Raji (cell line): ENCODE measurements around the gene KLK10.

Source experiments
- POLR2A ChIP-seq: IDR thresholded peaks from 2 replicates; pipeline ENCODE4 v1.6.1; 2011; ENCODE audit warnings: low read depth, low read length, control low read depth; ENCODE audit not compliant: insufficient read depth

KLK10 gene

DNA sequence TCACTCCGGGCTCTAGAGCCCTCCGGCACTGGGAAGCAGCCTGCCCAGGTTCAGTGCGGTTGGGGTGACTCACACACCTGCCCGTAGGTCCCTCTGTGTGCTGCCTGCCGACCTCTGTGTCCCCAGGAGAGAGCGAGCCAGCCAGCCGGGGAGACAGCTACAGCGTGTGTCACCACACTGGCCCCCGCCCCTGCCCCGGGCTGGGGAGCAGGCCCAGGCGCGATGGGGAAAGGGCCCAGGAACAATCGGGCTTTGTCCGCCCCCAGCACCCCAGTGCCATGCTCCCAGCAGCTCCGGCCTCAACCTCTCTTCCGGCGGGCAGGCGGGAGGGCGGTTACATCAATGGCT is 50.1 kb downstream of the KLK10 start, which contains the start of gene KLK6:
TSS of gene KLK6 (minus strand) at position 179 of the 348 bp plus-strand sequence. CDS start 1,487 bp downstream, outside the sequence.
- no peak for TF ChIP-seq POLR2A

DNA sequence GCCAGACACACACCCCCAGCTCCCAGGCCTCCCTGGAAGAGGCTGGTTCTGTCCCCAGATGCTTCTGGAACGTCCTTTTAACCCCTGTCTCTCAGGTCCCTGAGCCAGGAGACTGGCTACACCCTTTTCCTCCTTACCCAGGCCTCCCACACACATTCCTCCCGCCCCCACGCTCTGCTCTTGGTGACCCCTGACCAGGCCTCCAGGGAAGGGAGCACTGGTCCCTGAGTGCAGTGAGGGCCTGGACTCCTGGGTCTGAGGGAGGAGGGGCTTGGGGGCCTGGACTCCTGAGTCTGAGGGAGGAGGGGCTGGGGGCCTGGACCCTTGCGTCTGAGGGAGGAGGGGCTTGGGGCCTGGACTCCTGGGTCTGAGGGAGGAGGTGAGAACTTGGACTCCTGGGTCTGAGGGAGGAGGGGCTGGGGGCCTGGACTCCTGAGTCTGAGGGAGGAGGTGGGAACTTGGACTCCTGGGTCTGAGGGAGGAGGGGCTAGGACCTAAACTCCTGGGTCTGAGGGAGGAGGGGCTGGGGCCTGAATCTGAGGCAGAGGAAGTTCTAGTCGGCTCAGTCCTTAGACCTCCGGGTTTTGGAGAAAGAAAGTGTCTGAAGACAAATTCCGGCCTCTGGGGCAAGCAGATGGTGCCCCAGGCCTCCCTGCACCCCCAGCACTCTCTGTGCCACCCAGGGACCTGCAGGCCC is 50.6 kb downstream of the KLK10 start:
- TF ChIP-seq POLR2A: no peak

DNA sequence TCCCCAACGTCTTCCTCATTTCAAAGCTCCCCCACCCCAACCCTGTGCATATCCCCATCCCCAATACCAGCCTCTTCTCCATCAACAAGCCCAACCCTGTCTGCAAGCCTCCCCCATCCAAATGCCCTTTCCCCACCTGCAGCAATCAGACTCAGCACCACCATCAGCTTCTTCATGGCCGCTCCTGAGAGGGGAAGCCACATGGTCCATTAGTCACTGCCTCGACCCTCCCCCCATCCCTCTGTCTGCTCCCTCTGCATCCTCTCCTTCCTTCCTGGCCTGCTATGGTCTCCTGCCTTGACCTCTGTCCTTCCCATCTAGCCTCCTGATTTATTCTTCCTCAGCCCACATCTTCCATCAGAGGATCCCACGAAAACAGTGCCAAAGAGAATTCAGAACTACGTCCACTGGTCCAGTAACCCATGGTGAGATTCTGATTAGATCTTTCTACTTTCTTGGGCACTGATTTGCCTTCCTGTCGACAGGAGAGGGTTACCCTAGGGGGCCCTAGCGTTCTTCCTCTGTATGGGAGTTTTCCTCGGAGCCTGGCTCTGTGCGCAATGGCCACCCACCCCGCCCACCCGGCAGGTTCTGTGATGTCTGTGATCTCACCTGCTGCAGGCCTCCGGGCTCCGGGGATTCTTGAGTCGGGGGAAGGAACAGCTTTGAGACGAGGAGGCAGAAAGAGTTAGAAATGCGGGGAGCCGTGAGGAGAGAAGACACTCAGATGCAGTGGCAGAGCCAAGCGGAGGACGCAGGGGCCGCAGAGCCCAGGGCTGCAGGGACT is 51.4 kb downstream of the KLK10 start:
- TF ChIP-seq POLR2A: no peak

DNA sequence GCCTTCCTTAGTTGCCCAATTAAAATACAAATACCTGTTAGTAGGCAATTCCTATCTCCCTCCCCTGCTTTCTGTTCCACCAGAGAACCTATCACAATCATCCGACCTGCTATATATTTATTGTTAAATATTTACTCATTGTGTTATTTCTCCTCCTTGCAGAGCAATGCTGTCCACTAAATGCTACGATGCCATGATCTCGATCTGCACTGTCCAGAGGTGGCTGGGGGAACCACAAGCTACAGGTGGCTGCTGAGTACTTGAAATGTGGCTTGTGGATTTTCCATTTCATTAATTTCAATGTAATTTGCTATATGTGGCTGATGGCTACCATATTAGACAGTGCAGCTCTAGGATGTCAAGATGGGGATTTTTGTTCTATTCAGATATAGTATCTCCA is 55.2 kb downstream of the KLK10 start:
- no peak for TF ChIP-seq POLR2A

DNA sequence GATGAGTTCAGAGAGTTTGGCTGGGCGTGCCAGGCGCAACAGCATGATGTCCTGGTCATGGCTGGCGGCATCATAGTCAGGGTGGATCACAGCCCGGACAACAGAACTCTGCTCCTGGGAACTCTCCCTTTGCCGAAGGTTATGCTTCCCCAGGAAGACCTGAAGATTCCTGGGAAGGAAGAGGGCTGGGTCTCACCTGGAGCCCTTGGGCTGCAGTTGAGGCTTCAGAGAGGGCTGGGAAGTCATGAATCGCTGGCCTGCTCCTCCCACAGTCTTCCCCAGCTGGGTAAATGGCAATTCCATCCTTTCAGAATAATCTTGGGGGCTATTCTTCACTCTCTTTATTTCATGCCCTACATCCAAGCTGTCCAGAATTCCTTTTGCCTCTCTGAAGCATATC is 56.1 kb downstream of the KLK10 start:
- TF ChIP-seq POLR2A: no peak
